KMS-11 (cell line): Measurements from ENCODE around the gene ZG16B.

ENCODE experiments used
- H2AFZ ChIP-seq: fragments of 200-600 bp; sonication (generic); 2 replicates; pipeline ENCODE4 v1.6.1; 2016; ENCODE audit warnings: antibody characterized with exemption, mixed run types, low read depth
- H3K27ac ChIP-seq: fragments of 200-600 bp; sonication (generic); 2 replicates; pipeline ENCODE4 v1.6.1; 2016; ENCODE audit warnings: mild to moderate bottlenecking, mixed run types
- H3K27me3 ChIP-seq: fragments of 200-600 bp; sonication (generic); 2 replicates; pipeline ENCODE4 v1.6.1; 2017; ENCODE audit warnings: mild to moderate bottlenecking, low read depth, mixed run types, moderate library complexity; ENCODE audit not compliant: insufficient read depth
- H3K36me3 ChIP-seq: fragments of 200-600 bp; sonication (generic); 2 replicates; pipeline ENCODE4 v1.6.1; 2017; ENCODE audit warnings: mild to moderate bottlenecking, mixed run types; ENCODE audit not compliant: insufficient read depth
- H3K4me1 ChIP-seq: fragments of 200-600 bp; sonication (generic); 2 replicates; pipeline ENCODE4 v1.6.1; 2016; ENCODE audit warnings: mild to moderate bottlenecking, low read depth, mixed run types; ENCODE audit not compliant: poor library complexity, severe bottlenecking
- H3K4me2 ChIP-seq: fragments of 200-600 bp; sonication (generic); 2 replicates; pipeline ENCODE4 v1.7.0; 2016; ENCODE audit warnings: mild to moderate bottlenecking, mixed run types
- H3K4me3 ChIP-seq: fragments of 200-600 bp; sonication (generic); IDR thresholded peaks from 2 replicates; pipeline ENCODE4 v1.6.1; 2017; ENCODE audit warnings: low read depth, low read length, mixed read lengths; ENCODE audit not compliant: insufficient read depth
- H3K79me2 ChIP-seq: fragments of 200-600 bp; sonication (generic); 2 replicates; pipeline ENCODE4 v1.6.1; 2016; ENCODE audit warnings: low read depth, mixed run types; ENCODE audit not compliant: insufficient read depth
- H3K9ac ChIP-seq: fragments of 200-600 bp; sonication (generic); 2 replicates; pipeline ENCODE4 v1.6.1; 2016; ENCODE audit warnings: mild to moderate bottlenecking, mixed run types
- H4K20me1 ChIP-seq: fragments of 200-600 bp; sonication (generic); 2 replicates; pipeline ENCODE4 v1.6.1; 2016; ENCODE audit warnings: mild to moderate bottlenecking, mixed run types; ENCODE audit not compliant: insufficient read depth
- CTCF ChIP-seq: fragments of 200-600 bp; sonication (generic); conservative IDR thresholded peaks from 2 replicates; pipeline ENCODE4 v1.6.1; 2017; ENCODE audit warnings: low read depth, mild to moderate bottlenecking, antibody characterized with exemption, low read length, moderate library complexity, mixed read lengths

Gene ZG16B

GRCh38 chr16:2874912-2875362 lies 44.8 kb downstream of the ZG16B start:
- Histone ChIP-seq H3K27ac (no peak overlapping the region), H3K4me2 (peak overlapping the region; percentile 5; the same call in 1 of the 2 replicates), H3K36me3 (no peaks in the 10 kb centered on the region), H3K27me3 (peaks cover 23% of the 10 kb centered on the region; the same call in 1 of the 2 replicates), H3K4me3 (no peak overlapping the region), H3K9ac (no peak overlapping the region), H3K4me1 (peaks cover 14% of the 10 kb centered on the region), H4K20me1 (no peaks in the 10 kb centered on the region; the same call in 1 of the 2 replicates), H2AFZ (peak overlapping the region; percentile 29; the same call in 1 of the 2 replicates), H3K79me2 (no peaks in the 10 kb centered on the region)
- TF ChIP-seq CTCF: peak; percentile 89

DNA sequence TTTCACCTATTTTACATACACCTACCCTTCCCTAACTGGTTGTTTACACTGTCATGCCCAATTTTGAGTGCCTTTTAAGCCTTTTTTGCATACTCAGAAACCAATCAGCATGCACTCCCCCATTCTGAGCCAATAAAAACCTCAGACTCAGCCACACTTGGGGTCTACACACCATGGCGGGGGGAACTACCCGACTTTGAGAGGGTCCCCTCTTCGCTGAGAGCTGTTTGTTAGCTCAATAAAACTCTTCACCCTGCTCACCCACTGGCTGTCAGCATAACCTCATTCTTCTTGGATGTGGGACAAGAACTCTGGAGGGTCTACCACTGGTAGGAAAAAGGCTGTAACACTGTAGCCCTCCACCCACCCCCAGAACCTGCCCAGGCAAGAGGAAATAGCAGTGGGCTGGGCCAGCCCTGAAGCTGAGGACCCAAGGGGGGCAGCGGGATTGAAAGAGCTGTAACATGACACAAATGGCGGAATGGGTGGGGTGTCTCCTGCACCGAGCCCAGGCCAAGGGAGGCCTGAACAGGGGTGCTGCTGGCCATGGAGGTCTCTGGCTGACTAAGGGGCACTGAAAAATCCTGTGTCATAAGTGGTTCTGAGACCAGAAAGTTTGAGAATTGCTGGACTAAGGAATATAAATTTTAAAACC lies 49.9 kb downstream of the ZG16B start:
- H3K9ac ChIP-seq: no peak overlapping the region
- peaks cover 20% of the 10 kb centered on the region for H3K4me1 ChIP-seq
- H3K27ac ChIP-seq: no peak overlapping the region
- no peak overlapping the region for H2AFZ ChIP-seq
- H3K4me3 ChIP-seq: no peak overlapping the region
- no peaks in the 10 kb centered on the region for H3K36me3 ChIP-seq
- no peak for TF ChIP-seq CTCF
- no peak overlapping the region for H3K4me2 ChIP-seq
- H4K20me1 ChIP-seq: no peaks in the 10 kb centered on the region; the same call in 1 of the 2 replicates
- H3K27me3 ChIP-seq: peaks cover 33% of the 10 kb centered on the region; the same call in 1 of the 2 replicates
- H3K79me2 ChIP-seq: 0 out of 2 replicates have a peak, but pooled peaks cover 9% of the 10 kb centered on the region
